Astrocyte of the spinal cord (primary cell): ENCODE results near the gene CDC42SE2.
"Not testable (repeated sequence)": the region's sequence is repeated elsewhere in the genome, so short reads cannot be mapped to it uniquely, and the experiment has no call there.

Experiments
- DNase-seq: peaks from one replicate; pipeline ENCODE4 v3.0.0; 2011; ENCODE audit warnings: low read depth, low spot score
- H3K4me3 ChIP-seq: 2 replicates; pipeline ENCODE4 v1.5.1; 2011; ENCODE audit warnings: low read depth, mild to moderate bottlenecking, low read length, moderate library complexity
- CTCF ChIP-seq: IDR thresholded peaks from 2 replicates; pipeline ENCODE4 v1.5.1; 2012; ENCODE audit warnings: low read depth, mild to moderate bottlenecking, low read length, inconsistent platforms
- in situ Hi-C: cut with HindIII; loops from 2 replicates; pipeline ENCODE4 v1.10.0; 2017; ENCODE audit warnings: low sequenced_read_pairs

CDC42SE2 gene

GRCh38 chr5:131246504-131246903, 17.3 kb upstream of the CDC42SE2 start:
- H3K4me3 ChIP-seq, result no peak overlapping the region
- no peak for TF ChIP-seq CTCF

GRCh38 chr5:131250751-131251475, 12.9 kb upstream of the CDC42SE2 start:
- in situ Hi-C loops, result no loop called here
- H3K4me3 ChIP-seq, result no peak overlapping the region
- no peak for DNase-seq
- no peak for TF ChIP-seq CTCF

More at GRCh38 chr5:131246504-131246903, 17.3 kb upstream of the CDC42SE2 start:
- DNase-seq, result no peak
- in situ Hi-C loops, result no loop called here

GRCh38 chr5:131252824-131253171, 11.1 kb upstream of the CDC42SE2 start:
- in situ Hi-C loops, result no loop called here
- no peak for TF ChIP-seq CTCF
- H3K4me3 ChIP-seq, result no peak overlapping the region
- no peak for DNase-seq

GRCh38 chr5:131254025-131254424, 9.8 kb upstream of the CDC42SE2 start:
- in situ Hi-C loops, DNase-seq, H3K4me3 ChIP-seq: not testable (repeated sequence)

- H3K4me3 ChIP-seq, result no peak overlapping the region
- DNase-seq, result no peak
- no peak for TF ChIP-seq CTCF
- in situ Hi-C loops, result no loop called here
Measured at GRCh38 chr5:131254741-131255140, 9.1 kb upstream of the CDC42SE2 start.

- in situ Hi-C loops, result no loop called here
- no peak for TF ChIP-seq CTCF
- no peak for DNase-seq
- H3K4me3 ChIP-seq, result no peak overlapping the region
Measured at GRCh38 chr5:131256507-131256823, 7.4 kb upstream of the CDC42SE2 start.

GRCh38 chr5:131258733-131259132, 5.1 kb upstream of the CDC42SE2 start:
- no peak for TF ChIP-seq CTCF
- no peak for DNase-seq
- in situ Hi-C loops, result no loop called here
- no peak overlapping the region for H3K4me3 ChIP-seq
